Kidney (tissue), 14 donors: ENCODE data around the gene SLC25A22. TPM values are rescaled to one million over a fixed set of nuclear protein-coding genes. Genes with fewer than 3 reads are reported as not detected.
A peak's percentile ranks its signal among the peaks of the same experiment; 100 is the strongest.

Source experiments
- DNase-seq, 5 donors: peaks; one replicate each; pipeline ENCODE4 v3.0.0-alpha.2; 2013 to 2020
- FAIRE-seq: peaks from 2 replicates; lab custom pipeline; 2012; peaks lifted over from hg19 to GRCh38; lab: Jason Lieb, UNC
- H3K27ac ChIP-seq, 2 donors: one replicate each; pipeline ENCODE4 v1.7.0; 2013; ENCODE audit warnings: low read depth in 2 of 2, low read length in 2 of 2, inconsistent platforms in 1 of 2
- H3K27me3 ChIP-seq: one replicate; pipeline ENCODE4 v1.7.1; 2013; ENCODE audit warnings: low read length, inconsistent platforms; ENCODE audit not compliant: control insufficient read depth, insufficient read depth
- H3K36me3 ChIP-seq, 3 donors: one replicate each; pipeline versions ENCODE4 v1.7.0 to v1.7.1; 2013; ENCODE audit warnings: low read length in 3 of 3, control low read depth in 1 of 3, inconsistent platforms in 1 of 3; ENCODE audit not compliant: insufficient read depth in 3 of 3, control insufficient read depth in 2 of 3
- H3K4me1 ChIP-seq, 3 donors: one replicate each; pipeline versions ENCODE4 v1.7.0 to v1.7.1; 2013; ENCODE audit warnings: low read length in 3 of 3, inconsistent platforms in 1 of 3, low read depth in 1 of 3; ENCODE audit not compliant: control insufficient read depth in 2 of 3, insufficient read depth in 2 of 3
- H3K4me3 ChIP-seq, 3 donors: one replicate each; pipeline versions ENCODE4 v1.7.0 to v1.8.1; 2013; ENCODE audit warnings: low read length in 3 of 3, control low read depth in 1 of 3, inconsistent platforms in 1 of 3
- H3K9ac ChIP-seq, 3 donors: one replicate each; pipeline versions ENCODE4 v1.7.0 to v1.7.1; 2013; ENCODE audit warnings: low read length in 3 of 3, control low read depth in 1 of 3, inconsistent platforms in 1 of 3
- H3K9me3 ChIP-seq, 3 donors: one replicate each; pipeline versions ENCODE4 v1.7.0 to v1.7.1; 2013; ENCODE audit warnings: low read length in 3 of 3, control low read depth in 1 of 3, inconsistent platforms in 1 of 3; ENCODE audit not compliant: control insufficient read depth in 2 of 3, insufficient read depth in 1 of 3
- CTCF ChIP-seq: IDR thresholded peaks from 3 replicates; pipeline ENCODE4 v1.5.1; 2012; ENCODE audit warnings: mild to moderate bottlenecking, moderate library complexity, borderline replicate concordance; ENCODE audit not compliant: insufficient read depth; ENCODE audit errors: extremely low read depth
- intact Hi-C: fragments of 100-400 bp; cut with DNase I; formaldehyde crosslinking; loops from one replicate; pipeline ENCODE4 v1.11.1; 2022
- polyA plus RNA-seq: library from polyadenylated mRNA; stranded (reverse); fragments of 350-450 nt; fragmentation: Illumina TruSeq; extraction: RNeasy Lipid Tissue Mini Kit (QIAGEN cat#74804); gene quantifications from one replicate; pipeline ENCODE4 v1.2.3, GENCODE V29; 2014; ENCODE audit warnings: low read depth, low replicate concordance; ENCODE audit not compliant: insufficient read depth
- total RNA-seq: library from RNA; stranded (reverse); fragmentation: NEBNext Ultra II Directional; extraction: Animal tissue kit (Norgen Biotek cat#: 25700); gene quantifications from one replicate; pipeline ENCODE4 v1.2.1, GENCODE V29; 2021
- donor health status: control.
- donor health status: control.
- donor health status: control.
- donor health status: control.
- donor health status: control.
- donor health status: DM: yes; HTN: yes; CAD: no.
- donor health status: Normal renal cell carcinoma (clear cell type).

SLC25A22 gene
- total and polyA plus RNA-seq, 2 donors from 2014 or later = 14.3 to 17.8 TPM

- no peaks in the 10 kb centered on the region for H3K27me3 ChIP-seq
- FAIRE-seq (no peak), DNase-seq (no peak)
- H3K27ac ChIP-seq = no peak overlapping the region
- intact Hi-C loops = no loop called here
- no peak for TF ChIP-seq CTCF
- H3K9ac ChIP-seq = no peak overlapping the region
- no peaks in the 10 kb centered on the region for H3K9me3 ChIP-seq
- peaks cover 0 to 2% (median 0%) of the 10 kb centered on the region in 3 donors for H3K4me1 ChIP-seq
- H3K4me3 ChIP-seq = no peak overlapping the region
- H3K36me3 ChIP-seq = peaks cover 0 to 39% (median 25%) of the 10 kb centered on the region in 3 donors
These were observed 37.8 kb downstream of the SLC25A22 start for GRCh38 chr11:760236-760635.

GRCh38 chr11:749731-750130 lies 48.4 kb downstream of the SLC25A22 start:
- FAIRE-seq (no peak), DNase-seq (no peak)
- no peak overlapping the region for H3K9ac ChIP-seq
- intact Hi-C loops = no loop called here
- H3K27me3 ChIP-seq = no peaks in the 10 kb centered on the region
- TF ChIP-seq CTCF = no peak
- no peak overlapping the region for H3K4me3 ChIP-seq
- no peaks in the 10 kb centered on the region for H3K9me3 ChIP-seq
- no peak overlapping the region for H3K27ac ChIP-seq
- H3K4me1 ChIP-seq = peaks cover 0 to 8% (median 0%) of the 10 kb centered on the region in 3 donors
- H3K36me3 ChIP-seq = no peaks in the 10 kb centered on the region

GRCh38 chr11:748007-748359 lies 50.1 kb downstream of the SLC25A22 start:
- no peaks in the 10 kb centered on the region for H3K36me3 ChIP-seq
- no peaks in the 10 kb centered on the region for H3K9me3 ChIP-seq
- H3K27ac ChIP-seq = peak overlapping the region in 1 of 2 donors; percentile 71
- TF ChIP-seq CTCF = no peak
- FAIRE-seq (no peak), DNase-seq (peak in 2 of 5 donors; percentile 12 to 76)
- peak overlapping the region in 1 of 3 donors; percentile 61 for H3K9ac ChIP-seq
- peaks cover 0 to 8% (median 0%) of the 10 kb centered on the region in 3 donors for H3K4me1 ChIP-seq
- intact Hi-C loops = no loop called here
- no peaks in the 10 kb centered on the region for H3K27me3 ChIP-seq
- peak overlapping the region; percentile 12 to 73 (median 30) for H3K4me3 ChIP-seq
